ENCODE data around the gene SLC24A3. TPM values are rescaled to one million over a fixed set of nuclear protein-coding genes. Genes with fewer than 3 reads are reported as not detected.

Gene SLC24A3
- total and polyA plus RNA-seq, 2 experiments from 2014 or later, result 0.81 to 2.5 TPM

GRCh38 chr20:19695081-19695480 lies 482.6 kb downstream of the SLC24A3 start:
- Mint-ChIP-seq H3K9me3 (no peaks in the 10 kb centered on the region; the same call in 2 of the 3 replicates), H3K4me1 (peaks cover 6% of the 10 kb centered on the region; the same call in 2 of the 3 replicates), H3K27me3 (ENCODE audit: insufficient read depth, low read depth, poor library complexity) (no peaks in the 10 kb centered on the region), H3K27ac (no peak overlapping the region), H3K4me3 (no peak overlapping the region), H3K36me3 (ENCODE audit: low read depth) (no peaks in the 10 kb centered on the region)
- Histone ChIP-seq H3K4me1 (ENCODE audit: insufficient read depth) (no peaks in the 10 kb centered on the region), H3K4me3 (no peak overlapping the region), H4K20me1 (replicated peaks; ENCODE audit: insufficient read depth) (no peaks in the 10 kb centered on the region; the same call in 1 of the 2 replicates), H3K79me2 (replicated peaks; ENCODE audit: insufficient read depth) (no peaks in the 10 kb centered on the region), H3K36me3 (ENCODE audit: insufficient read depth) (no peaks in the 10 kb centered on the region), H2AFZ (no peak overlapping the region), H3K27me3 (ENCODE audit: insufficient read depth) (no peaks in the 10 kb centered on the region), H3F3A (replicated peaks; ENCODE audit: low read depth) (no peaks in the 10 kb centered on the region), H3K4me2 (no peak overlapping the region), H3K27ac (ENCODE audit: low read depth) (no peak overlapping the region), H3K9me2 (ENCODE audit: insufficient read depth) (0 out of 2 replicates have a peak, but pooled peaks cover 11% of the 10 kb centered on the region)
- TF ChIP-seq CREB1 (CRISPR knock-in tag; IDR thresholded peaks at IDR 0.05; ENCODE audit: low read depth), result no peak
- TF ChIP-seq NANOG (IDR thresholded peaks at IDR 0.05; ENCODE audit: borderline replicate concordance), result no peak
- no peak for TF ChIP-seq STAT1 (IDR thresholded peaks at IDR 0.05; ENCODE audit: unreplicated experiment)
- TF ChIP-seq POLR2AphosphoS5 (IDR thresholded peaks at IDR 0.05; ENCODE audit: low read depth), result no peak
- TF ChIP-seq ZNF331 (CRISPR knock-in tag; IDR thresholded peaks at IDR 0.05; ENCODE audit: low read depth), result no peak
- no peak for TF ChIP-seq ETS1 (IDR thresholded peaks at IDR 0.05)
- no peak for TF ChIP-seq EZH2 (IDR thresholded peaks at IDR 0.05; ENCODE audit: low read depth, unreplicated experiment)
- no peak for TF ChIP-seq CTCF (conservative IDR thresholded peaks at IDR 0.05; ENCODE audit: low read depth in 2 of 2)
- no peak for TF ChIP-seq ZNF462 (CRISPR knock-in tag; IDR thresholded peaks at IDR 0.05)
- no peak for TF ChIP-seq REST (IDR thresholded peaks at IDR 0.05; ENCODE audit: unreplicated experiment)
- no peak for TF ChIP-seq JUNB (IDR thresholded peaks at IDR 0.05; ENCODE audit: unreplicated experiment)
- TF ChIP-seq ZNF114 (CRISPR knock-in tag; IDR thresholded peaks at IDR 0.05), result no peak
- no peak for TF ChIP-seq EZH2phosphoT487 (IDR thresholded peaks at IDR 0.05; ENCODE audit: unreplicated experiment)
- DNase-seq (ENCODE audit: low spot score) (no peak), ATAC-seq (no peak)
